ENCODE results near the gene TBC1D16.
"Not testable (repeated sequence)": the region's sequence is repeated elsewhere in the genome, so short reads cannot be mapped to it uniquely, and the experiment has no call there.

The TBC1D16 gene

GRCh38 chr17:80063830-80064585 lies 28.3 kb upstream of the TBC1D16 start:
- no peaks in the 10 kb centered on the region for H3K36me3 ChIP-seq (ENCODE audit: insufficient read depth, low read length)

GRCh38 chr17:80061421-80061820 lies 25.7 kb upstream of the TBC1D16 start:
- no peak overlapping the region for H3K9ac ChIP-seq (ENCODE audit: low read depth, low read length)
- no peaks in the 10 kb centered on the region for H3K36me3 ChIP-seq (ENCODE audit: insufficient read depth, low read length)
- H3K4me1 ChIP-seq (ENCODE audit: insufficient read depth, low read length) = peaks cover 15% of the 10 kb centered on the region; the same call in 1 of the 2 replicates
- no peaks in the 10 kb centered on the region for H3K9me3 ChIP-seq (ENCODE audit: control insufficient read depth, insufficient read depth, low read length)

More at GRCh38 chr17:80063830-80064585, 28.3 kb upstream of the TBC1D16 start:
- no peak overlapping the region for H3K9ac ChIP-seq (ENCODE audit: low read depth, low read length)
- no peaks in the 10 kb centered on the region for H3K9me3 ChIP-seq (ENCODE audit: control insufficient read depth, insufficient read depth, low read length)
- H3K4me1 ChIP-seq (ENCODE audit: insufficient read depth, low read length) = peaks cover 15% of the 10 kb centered on the region; the same call in 1 of the 2 replicates

- no peak overlapping the region for H3K9ac ChIP-seq (ENCODE audit: low read depth, low read length)
- peaks cover 11% of the 10 kb centered on the region for H3K4me1 ChIP-seq (ENCODE audit: insufficient read depth, low read length)
- no peaks in the 10 kb centered on the region for H3K9me3 ChIP-seq (ENCODE audit: control insufficient read depth, insufficient read depth, low read length)
Measured at GRCh38 chr17:80060644-80061043, 25.0 kb upstream of the TBC1D16 start.

GRCh38 chr17:80058311-80058955 lies 22.8 kb upstream of the TBC1D16 start:
- H3K9me3 ChIP-seq (ENCODE audit: control insufficient read depth, insufficient read depth, low read length) = no peaks in the 10 kb centered on the region
- H3K36me3 ChIP-seq (ENCODE audit: insufficient read depth, low read length) = no peaks in the 10 kb centered on the region
- H3K9ac ChIP-seq (ENCODE audit: low read depth, low read length) = no peak overlapping the region
- peaks cover 8% of the 10 kb centered on the region for H3K4me1 ChIP-seq (ENCODE audit: insufficient read depth, low read length)

More at GRCh38 chr17:80060644-80061043, 25.0 kb upstream of the TBC1D16 start:
- no peaks in the 10 kb centered on the region for H3K36me3 ChIP-seq (ENCODE audit: insufficient read depth, low read length)

- Histone ChIP-seq H3K9ac (ENCODE audit: low read depth, low read length) (no peak overlapping the region), H3K36me3 (ENCODE audit: insufficient read depth, low read length) (no peaks in the 10 kb centered on the region), H3K9me3 (ENCODE audit: control insufficient read depth, insufficient read depth, low read length) (no peaks in the 10 kb centered on the region), H3K4me1 (ENCODE audit: insufficient read depth, low read length) (peaks cover 8% of the 10 kb centered on the region)
Measured at GRCh38 chr17:80055597-80055996, 19.9 kb upstream of the TBC1D16 start.

- Histone ChIP-seq H3K9ac (ENCODE audit: low read depth, low read length) (no peak overlapping the region), H3K36me3 (ENCODE audit: insufficient read depth, low read length) (no peaks in the 10 kb centered on the region), H3K9me3 (ENCODE audit: control insufficient read depth, insufficient read depth, low read length) (no peaks in the 10 kb centered on the region), H3K4me1 (ENCODE audit: insufficient read depth, low read length) (peaks cover 8% of the 10 kb centered on the region)
Measured at GRCh38 chr17:80053102-80053501, 17.4 kb upstream of the TBC1D16 start.

GRCh38 chr17:80051681-80052080 lies 16.0 kb upstream of the TBC1D16 start:
- peaks cover 8% of the 10 kb centered on the region for H3K4me1 ChIP-seq (ENCODE audit: insufficient read depth, low read length)
- H3K9ac ChIP-seq (ENCODE audit: low read depth, low read length) = no peak overlapping the region
- H3K36me3 ChIP-seq (ENCODE audit: insufficient read depth, low read length) = no peaks in the 10 kb centered on the region
- H3K9me3 ChIP-seq (ENCODE audit: control insufficient read depth, insufficient read depth, low read length) = no peaks in the 10 kb centered on the region

- H3K9ac ChIP-seq (ENCODE audit: low read depth, low read length) = no peak overlapping the region
- no peaks in the 10 kb centered on the region for H3K36me3 ChIP-seq (ENCODE audit: insufficient read depth, low read length)
- no peaks in the 10 kb centered on the region for H3K9me3 ChIP-seq (ENCODE audit: control insufficient read depth, insufficient read depth, low read length)
- peaks cover 8% of the 10 kb centered on the region for H3K4me1 ChIP-seq (ENCODE audit: insufficient read depth, low read length)
Measured at GRCh38 chr17:80050706-80051105, 15.0 kb upstream of the TBC1D16 start.

- no peaks in the 10 kb centered on the region for H3K36me3 ChIP-seq (ENCODE audit: insufficient read depth, low read length)
- H3K4me1 ChIP-seq (ENCODE audit: insufficient read depth, low read length) = peaks cover 1% of the 10 kb centered on the region
- no peak overlapping the region for H3K9ac ChIP-seq (ENCODE audit: low read depth, low read length)
- H3K9me3 ChIP-seq (ENCODE audit: control insufficient read depth, insufficient read depth, low read length) = no peaks in the 10 kb centered on the region
Measured at GRCh38 chr17:80049986-80050385, 14.3 kb upstream of the TBC1D16 start.

- Histone ChIP-seq H3K4me1 (ENCODE audit: insufficient read depth, low read length) (no peaks in the 10 kb centered on the region), H3K9me3 (ENCODE audit: control insufficient read depth, insufficient read depth, low read length) (no peaks in the 10 kb centered on the region), H3K9ac (ENCODE audit: low read depth, low read length) (no peak overlapping the region), H3K36me3 (ENCODE audit: insufficient read depth, low read length) (no peaks in the 10 kb centered on the region)
Measured at GRCh38 chr17:80047176-80047575, 11.5 kb upstream of the TBC1D16 start.

- H3K36me3 ChIP-seq (ENCODE audit: insufficient read depth, low read length); H3K9me3 ChIP-seq (ENCODE audit: control insufficient read depth, insufficient read depth, low read length); H3K4me1 ChIP-seq (ENCODE audit: insufficient read depth, low read length); H3K9ac ChIP-seq (ENCODE audit: low read depth, low read length): not testable (repeated sequence)
Measured at GRCh38 chr17:80046709-80047108, 11.0 kb upstream of the TBC1D16 start.

GRCh38 chr17:80045703-80046102 lies 10.0 kb upstream of the TBC1D16 start:
- no peaks in the 10 kb centered on the region for H3K9me3 ChIP-seq (ENCODE audit: control insufficient read depth, insufficient read depth, low read length)
- H3K9ac ChIP-seq (ENCODE audit: low read depth, low read length) = no peak overlapping the region
- H3K36me3 ChIP-seq (ENCODE audit: insufficient read depth, low read length) = peaks cover 2% of the 10 kb centered on the region; the same call in 1 of the 2 replicates
- no peaks in the 10 kb centered on the region for H3K4me1 ChIP-seq (ENCODE audit: insufficient read depth, low read length)

GRCh38 chr17:80043963-80044362 lies 8.3 kb upstream of the TBC1D16 start:
- Histone ChIP-seq H3K4me1 (ENCODE audit: insufficient read depth, low read length) (no peaks in the 10 kb centered on the region), H3K9ac (ENCODE audit: low read depth, low read length) (no peak overlapping the region), H3K36me3 (ENCODE audit: insufficient read depth, low read length) (peaks cover 2% of the 10 kb centered on the region; the same call in 1 of the 2 replicates)

GRCh38 chr17:80036715-80037477 lies 1.2 kb upstream of the TBC1D16 start:
- Histone ChIP-seq H3K9ac (ENCODE audit: low read depth, low read length) (peak overlapping the region; percentile 98), H3K4me1 (ENCODE audit: insufficient read depth, low read length) (no peaks in the 10 kb centered on the region), H3K36me3 (ENCODE audit: insufficient read depth, low read length) (peaks cover 2% of the 10 kb centered on the region; the same call in 1 of the 2 replicates), H3K9me3 (ENCODE audit: control insufficient read depth, insufficient read depth, low read length) (no peaks in the 10 kb centered on the region)

More at GRCh38 chr17:80043963-80044362, 8.3 kb upstream of the TBC1D16 start:
- H3K9me3 ChIP-seq (ENCODE audit: control insufficient read depth, insufficient read depth, low read length) = no peaks in the 10 kb centered on the region
